GM21529 (cell line): ENCODE measurements around the gene IL20RA.
"Not testable (repeated sequence)": the region's sequence is repeated elsewhere in the genome, so short reads cannot be mapped to it uniquely, and the experiment has no call there.

ENCODE experiments used
- ATAC-seq: cut with Tn5 transposase; IDR thresholded peaks from one replicate; pipeline ENCODE4 v1.9.1; 2021; ENCODE audit not compliant: unreplicated experiment

IL20RA gene

DNA sequence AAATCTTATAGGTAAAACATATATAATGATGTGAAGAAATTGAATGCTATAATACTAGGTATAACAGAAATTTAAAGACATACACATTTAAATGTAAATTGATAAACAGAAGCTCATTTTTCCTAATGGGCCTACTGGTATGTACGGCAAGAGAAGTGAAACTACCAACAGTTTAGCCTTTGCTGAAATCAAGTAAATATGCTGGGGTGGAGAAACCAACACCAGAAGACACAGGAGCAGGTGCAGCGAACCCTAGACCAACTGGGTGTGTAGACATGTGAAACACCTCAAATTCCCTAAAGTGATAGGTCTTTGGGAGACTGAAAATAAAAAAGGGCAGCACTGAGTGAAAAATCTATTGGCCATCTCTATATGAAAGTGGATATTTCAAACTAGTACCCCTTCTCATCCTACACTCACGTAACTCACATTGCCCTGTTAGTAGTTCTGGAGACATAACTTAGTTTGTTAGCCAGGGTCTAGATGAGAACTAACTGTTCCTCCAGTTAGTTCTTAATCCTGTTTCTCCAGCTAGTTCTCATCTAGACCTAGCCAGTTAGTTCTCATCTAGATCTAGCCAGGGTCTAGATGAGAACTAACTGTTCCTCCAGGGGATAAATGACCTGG lies 69.6 kb downstream of the IL20RA start:
- no peak for ATAC-seq

- not testable (repeated sequence) for ATAC-seq
These were observed 71.0 kb downstream of the IL20RA start for GRCh38 chr6:136973781-136974180.

GRCh38 chr6:136971609-136972008 lies 73.2 kb downstream of the IL20RA start:
- ATAC-seq: no peak

- ATAC-seq: no peak
These were observed 74.8 kb downstream of the IL20RA start for GRCh38 chr6:136969930-136970329.

GRCh38 chr6:136969433-136969832 lies 75.3 kb downstream of the IL20RA start:
- ATAC-seq: no peak

DNA sequence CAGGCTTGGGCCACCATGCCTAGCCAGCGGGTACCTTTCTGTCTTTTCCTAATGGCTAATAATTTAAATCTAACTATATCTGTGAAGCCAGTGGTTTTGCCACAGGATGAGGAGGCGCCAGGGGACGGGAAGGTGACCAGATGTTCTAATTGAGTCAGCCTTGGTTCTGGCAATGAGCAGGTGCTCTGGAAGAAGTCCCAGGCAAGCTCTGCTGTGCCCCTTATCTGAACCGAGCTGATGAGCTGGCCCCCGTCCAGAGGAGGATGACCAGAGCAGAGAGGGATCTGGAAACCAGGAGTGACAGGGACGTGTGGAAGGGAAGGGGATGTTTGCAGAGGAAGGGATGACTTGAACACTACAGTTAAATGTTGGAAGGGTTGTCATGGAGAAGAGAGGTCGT lies 75.9 kb downstream of the IL20RA start:
- no peak for ATAC-seq

DNA sequence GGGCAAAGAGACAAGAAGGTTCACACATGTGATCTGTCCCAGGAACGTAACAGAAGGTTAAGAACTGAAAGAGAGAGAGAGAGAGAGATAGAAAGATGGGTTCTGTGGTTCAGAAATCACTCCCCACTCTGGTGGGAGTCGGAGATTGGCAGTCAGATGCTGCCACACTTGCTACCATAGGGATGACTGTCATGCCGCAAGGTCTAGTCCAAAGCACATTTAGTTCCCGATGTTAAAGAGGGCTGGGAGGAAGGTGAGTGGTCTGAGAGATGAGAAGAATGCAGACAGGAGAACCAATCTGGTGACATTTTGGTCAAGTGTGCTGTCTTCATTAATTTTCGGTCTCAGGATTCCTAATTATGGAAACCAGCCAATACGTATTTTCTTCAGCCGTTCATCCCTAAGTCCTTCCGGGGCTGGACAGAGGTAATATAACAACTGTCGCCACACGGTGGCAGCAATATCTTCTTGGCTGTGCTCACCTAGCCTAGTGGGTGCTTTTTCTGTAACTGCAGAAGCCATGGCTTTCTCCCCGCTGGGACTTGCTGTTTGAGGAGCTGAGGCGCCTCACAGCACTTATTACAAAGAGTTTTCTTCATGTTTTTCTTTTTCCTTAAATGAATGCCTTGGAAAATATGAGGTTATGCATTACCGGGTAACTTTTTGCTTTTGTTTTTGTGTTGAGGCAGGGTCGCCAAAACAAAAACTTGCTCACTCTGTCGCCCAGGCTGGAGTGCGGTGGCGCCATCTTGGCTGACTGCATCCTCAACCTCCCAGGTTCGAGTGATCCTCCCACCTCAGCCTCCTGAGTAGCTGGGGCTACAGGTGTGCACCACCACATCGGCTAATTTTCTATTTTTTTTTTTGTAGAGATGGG lies 76.7 kb downstream of the IL20RA start:
- ATAC-seq: peak; percentile 94

DNA sequence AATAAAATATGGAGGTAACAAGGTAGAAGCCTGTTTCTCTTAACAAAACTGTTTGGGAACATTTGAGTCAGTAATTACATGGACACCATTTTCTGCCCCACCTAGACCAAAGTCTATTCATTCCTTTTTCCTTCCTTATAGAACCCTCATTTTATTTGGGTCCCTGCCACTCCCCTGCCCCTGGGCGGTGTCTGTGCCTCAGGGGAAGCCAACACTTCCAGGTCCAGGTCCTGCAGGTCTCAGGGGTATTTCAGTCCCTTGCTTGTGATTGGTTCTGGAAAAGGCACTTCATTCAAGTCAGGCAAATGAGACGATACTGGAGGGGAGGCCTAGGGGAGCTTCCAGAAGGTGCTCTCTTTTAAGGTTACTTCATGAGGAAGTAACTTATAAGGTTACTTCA lies 80.4 kb downstream of the IL20RA start:
- no peak for ATAC-seq

DNA sequence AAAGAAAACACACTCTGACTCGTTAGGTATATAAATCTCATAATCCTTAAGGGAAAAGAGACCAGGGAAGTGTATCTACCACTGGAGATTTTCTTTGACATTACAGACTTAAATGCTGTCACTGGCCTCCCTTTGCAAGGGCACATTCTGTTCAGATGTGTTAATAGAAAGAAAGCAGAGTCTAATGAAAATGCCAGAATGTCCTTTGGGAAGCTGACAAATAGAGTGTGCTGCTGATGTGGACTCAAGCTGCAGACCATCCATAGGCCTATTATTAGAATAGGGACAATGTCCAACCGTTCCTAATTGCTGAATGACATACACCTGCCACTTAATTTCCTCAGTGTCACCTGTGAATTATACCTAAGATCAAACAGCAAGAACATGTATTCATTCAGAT lies 81.5 kb downstream of the IL20RA start:
- ATAC-seq: no peak

- ATAC-seq: no peak
These were observed 82.1 kb downstream of the IL20RA start for GRCh38 chr6:136962661-136963060.

DNA sequence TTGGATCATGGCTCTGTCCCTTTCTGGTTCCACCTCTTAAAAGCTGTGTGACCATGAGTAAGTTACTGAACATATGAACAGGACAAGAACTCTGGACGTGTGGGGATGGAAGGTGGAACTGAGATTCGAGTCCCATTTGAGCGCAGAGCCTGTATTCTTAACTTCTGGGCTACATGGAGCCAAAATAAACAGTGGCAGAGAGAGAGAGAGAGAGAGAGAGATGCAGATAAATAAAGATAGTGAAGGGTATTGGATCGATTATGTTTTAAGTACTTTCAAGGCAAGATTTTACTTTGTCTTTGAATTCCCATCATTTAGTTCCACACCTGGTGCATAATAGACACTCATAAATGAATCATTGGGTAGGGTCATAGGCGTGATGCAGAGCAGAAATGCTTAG lies 82.9 kb downstream of the IL20RA start:
- ATAC-seq: no peak

GRCh38 chr6:136960781-136961180 lies 84.0 kb downstream of the IL20RA start:
- no peak for ATAC-seq

- not testable (repeated sequence) for ATAC-seq
These were observed 84.8 kb downstream of the IL20RA start for GRCh38 chr6:136959935-136960334.

- no peak for ATAC-seq
These were observed 85.3 kb downstream of the IL20RA start for GRCh38 chr6:136959471-136959891.

GRCh38 chr6:136958168-136958567 lies 86.6 kb downstream of the IL20RA start:
- no peak for ATAC-seq

- no peak for ATAC-seq
These were observed 87.9 kb downstream of the IL20RA start for GRCh38 chr6:136956590-136957544.

- ATAC-seq: no peak
These were observed 89.6 kb downstream of the IL20RA start for GRCh38 chr6:136955123-136955522.

- ATAC-seq: no peak
These were observed 92.0 kb downstream of the IL20RA start for GRCh38 chr6:136952714-136953260.

DNA sequence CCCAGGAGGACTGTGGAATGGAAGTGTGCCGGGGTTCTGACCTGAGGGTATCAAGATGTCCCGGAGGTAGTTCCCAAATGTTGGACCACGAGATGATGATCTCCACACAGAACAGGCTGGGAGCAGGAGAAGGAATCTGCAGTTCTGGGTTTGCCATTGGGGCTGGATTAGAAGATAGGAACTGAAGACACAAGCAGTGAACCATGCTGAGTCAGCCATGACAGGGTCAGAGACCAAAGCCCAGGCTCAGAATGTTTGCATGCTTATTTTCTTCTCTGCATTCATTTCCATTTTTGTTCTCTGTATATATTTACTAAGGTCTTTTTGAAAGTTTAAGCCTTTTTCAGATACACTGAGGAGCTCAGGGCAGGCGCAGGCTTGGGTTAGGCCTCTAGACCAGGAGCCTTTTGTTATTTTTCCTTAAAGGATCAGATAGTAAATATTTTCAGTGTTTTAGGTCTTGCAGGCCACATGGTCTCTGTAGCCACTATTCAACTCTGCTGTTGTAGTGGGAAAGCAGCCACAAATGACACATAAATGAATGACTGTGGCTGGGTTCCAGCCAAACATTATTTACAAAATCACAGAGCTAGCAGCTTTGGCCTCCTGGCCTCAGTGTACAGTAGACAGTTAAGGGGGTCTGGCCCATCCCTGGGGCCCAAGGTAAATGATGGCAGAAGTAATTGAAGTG lies 94.2 kb downstream of the IL20RA start:
- ATAC-seq: no peak
